Measurements from ENCODE around the gene H6PD.

DNA sequence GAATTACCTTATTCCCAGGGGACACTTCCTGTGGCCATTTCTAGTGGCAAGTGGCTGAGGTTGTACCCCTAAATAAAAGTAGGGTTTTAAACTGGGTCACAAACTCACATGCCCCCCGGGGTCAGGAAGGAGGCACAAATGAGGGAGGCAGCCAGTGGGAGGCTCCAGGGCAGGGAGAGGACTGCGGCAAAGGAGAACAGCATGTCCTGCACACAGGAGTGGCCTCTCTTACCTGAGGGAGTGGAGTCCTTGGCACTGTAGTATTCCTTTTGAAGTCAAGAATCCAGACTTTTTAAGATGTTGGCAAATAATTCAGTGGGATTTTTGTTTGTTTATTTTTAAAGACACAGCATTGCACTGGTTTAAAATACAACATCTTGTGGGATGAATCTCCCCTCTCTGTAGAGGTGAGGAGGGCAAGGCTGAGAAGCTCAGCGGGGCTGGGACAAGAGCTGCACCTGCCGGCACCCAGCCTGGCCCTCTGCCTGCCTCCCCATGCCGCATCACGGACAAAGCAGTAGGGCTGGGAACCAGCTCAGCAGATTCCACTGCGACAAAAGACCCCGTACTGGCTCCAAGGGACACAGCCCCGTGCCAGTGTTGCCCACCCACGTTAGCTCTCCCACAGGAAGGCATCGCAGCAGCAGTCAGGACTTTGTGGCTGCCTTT is 80.3 kb downstream of the H6PD start:
- TF ChIP-seq, protein P1, sequence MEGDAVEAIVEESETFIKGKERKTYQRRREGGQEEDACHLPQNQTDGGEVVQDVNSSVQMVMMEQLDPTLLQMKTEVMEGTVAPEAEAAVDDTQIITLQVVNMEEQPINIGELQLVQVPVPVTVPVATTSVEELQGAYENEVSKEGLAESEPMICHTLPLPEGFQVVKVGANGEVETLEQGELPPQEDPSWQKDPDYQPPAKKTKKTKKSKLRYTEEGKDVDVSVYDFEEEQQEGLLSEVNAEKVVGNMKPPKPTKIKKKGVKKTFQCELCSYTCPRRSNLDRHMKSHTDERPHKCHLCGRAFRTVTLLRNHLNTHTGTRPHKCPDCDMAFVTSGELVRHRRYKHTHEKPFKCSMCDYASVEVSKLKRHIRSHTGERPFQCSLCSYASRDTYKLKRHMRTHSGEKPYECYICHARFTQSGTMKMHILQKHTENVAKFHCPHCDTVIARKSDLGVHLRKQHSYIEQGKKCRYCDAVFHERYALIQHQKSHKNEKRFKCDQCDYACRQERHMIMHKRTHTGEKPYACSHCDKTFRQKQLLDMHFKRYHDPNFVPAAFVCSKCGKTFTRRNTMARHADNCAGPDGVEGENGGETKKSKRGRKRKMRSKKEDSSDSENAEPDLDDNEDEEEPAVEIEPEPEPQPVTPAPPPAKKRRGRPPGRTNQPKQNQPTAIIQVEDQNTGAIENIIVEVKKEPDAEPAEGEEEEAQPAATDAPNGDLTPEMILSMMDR (IDR thresholded peaks at IDR 0.05; ENCODE audit: low read depth, low read length) = no peak
- no peak for TF ChIP-seq EZH2phosphoT487 (IDR thresholded peaks at IDR 0.05; ENCODE audit: low read depth)
